Measurements from ENCODE around the gene CCDC30.
"Not testable (repeated sequence)": the region's sequence is repeated elsewhere in the genome, so short reads cannot be mapped to it uniquely, and the experiment has no call there.

CCDC30 gene

GRCh38 chr1:42524330-42524729 lies 61.2 kb downstream of the CCDC30 start:
- DNase-seq (ENCODE audit: low read depth in 2 of 2): no peak

GRCh38 chr1:42529724-42530181 lies 66.7 kb downstream of the CCDC30 start:
- no peak for DNase-seq (ENCODE audit: low read depth in 2 of 2)

GRCh38 chr1:42531043-42531442 lies 68.0 kb downstream of the CCDC30 start:
- DNase-seq (ENCODE audit: low read depth in 2 of 2): no peak

- DNase-seq (ENCODE audit: low read depth in 2 of 2): no peak
Measured at GRCh38 chr1:42533101-42533863, 70.2 kb downstream of the CCDC30 start.

- no peak for DNase-seq (ENCODE audit: low read depth in 2 of 2)
Measured at GRCh38 chr1:42541104-42541503, 78.0 kb downstream of the CCDC30 start.

- no peak for DNase-seq (ENCODE audit: low read depth in 2 of 2)
Measured at GRCh38 chr1:42551180-42551579, 88.1 kb downstream of the CCDC30 start.

GRCh38 chr1:42551590-42551989 lies 88.5 kb downstream of the CCDC30 start:
- no peak for DNase-seq (ENCODE audit: low read depth in 2 of 2)

GRCh38 chr1:42552636-42553035 lies 89.5 kb downstream of the CCDC30 start:
- no peak for DNase-seq (ENCODE audit: low read depth in 2 of 2)

GRCh38 chr1:42557230-42557851 lies 94.3 kb downstream of the CCDC30 start:
- no peak for DNase-seq (ENCODE audit: low read depth in 2 of 2)

GRCh38 chr1:42567038-42567437 lies 104.0 kb downstream of the CCDC30 start:
- DNase-seq (ENCODE audit: low read depth in 2 of 2): no peak

GRCh38 chr1:42576935-42577334 lies 113.8 kb downstream of the CCDC30 start:
- no peak for DNase-seq (ENCODE audit: low read depth in 2 of 2)

- no peak for DNase-seq (ENCODE audit: low read depth in 2 of 2)
Measured at GRCh38 chr1:42586016-42586415, 122.9 kb downstream of the CCDC30 start.

GRCh38 chr1:42587753-42588152 lies 124.7 kb downstream of the CCDC30 start:
- DNase-seq (ENCODE audit: low read depth in 2 of 2): no peak

- no peak for DNase-seq (ENCODE audit: low read depth in 2 of 2)
Measured at GRCh38 chr1:42592811-42593210, 129.7 kb downstream of the CCDC30 start.

- no peak for DNase-seq (ENCODE audit: low read depth in 2 of 2)
Measured at GRCh38 chr1:42593486-42594100, 130.5 kb downstream of the CCDC30 start.

GRCh38 chr1:42601472-42601871 lies 138.4 kb downstream of the CCDC30 start:
- no peak for DNase-seq (ENCODE audit: low read depth in 2 of 2)

- no peak for DNase-seq (ENCODE audit: low read depth in 2 of 2)
Measured at GRCh38 chr1:42613803-42614131, 150.7 kb downstream of the CCDC30 start.

GRCh38 chr1:42618866-42619265 lies 155.8 kb downstream of the CCDC30 start:
- no peak for DNase-seq (ENCODE audit: low read depth in 2 of 2)

GRCh38 chr1:42620307-42620706 lies 157.2 kb downstream of the CCDC30 start:
- no peak for DNase-seq (ENCODE audit: low read depth in 2 of 2)

GRCh38 chr1:42621180-42621579 lies 158.1 kb downstream of the CCDC30 start:
- not testable (repeated sequence) for DNase-seq (ENCODE audit: low read depth in 2 of 2)

GRCh38 chr1:42627205-42627604 lies 164.1 kb downstream of the CCDC30 start:
- DNase-seq (ENCODE audit: low read depth in 2 of 2): not testable (repeated sequence)

GRCh38 chr1:42639116-42639515 lies 176.0 kb downstream of the CCDC30 start:
- DNase-seq (ENCODE audit: low read depth in 2 of 2): no peak

GRCh38 chr1:42646056-42646455 lies 183.0 kb downstream of the CCDC30 start:
- DNase-seq (ENCODE audit: low read depth in 2 of 2): no peak

All from stimulated activated CD8-positive, alpha-beta memory T cell treated with anti-CD3 and anti-CD28 coated beads, Interleukin-7, amount 100 ng/mL, for 1 hour (primary cell).